C4-2B (cell line): ENCODE data around the gene HEATR5A.
"Not testable (repeated sequence)": the region's sequence is repeated elsewhere in the genome, so short reads cannot be mapped to it uniquely, and the experiment has no call there.

ENCODE experiments used
- H3K27ac ChIP-seq: fragments of 450-650 bp; 2 replicates; pipeline ENCODE4 v1.5.1; 2017
- ZFX ChIP-seq: fragments of 450-650 bp; IDR thresholded peaks from 2 replicates; pipeline ENCODE4 v1.6.1; 2017
- TF ChIP-seq, protein P1 (sequence below): fragments of 450-650 bp; conservative IDR thresholded peaks from 2 replicates; pipeline ENCODE4 v1.5.1; 2017; ENCODE audit warnings: mild to moderate bottlenecking

Gene HEATR5A

GRCh38 chr14:31320216-31320615 lies 100.1 kb downstream of the HEATR5A start:
- no peak overlapping the region for H3K27ac ChIP-seq
- TF ChIP-seq ZFX: no peak
- TF ChIP-seq, protein P1, sequence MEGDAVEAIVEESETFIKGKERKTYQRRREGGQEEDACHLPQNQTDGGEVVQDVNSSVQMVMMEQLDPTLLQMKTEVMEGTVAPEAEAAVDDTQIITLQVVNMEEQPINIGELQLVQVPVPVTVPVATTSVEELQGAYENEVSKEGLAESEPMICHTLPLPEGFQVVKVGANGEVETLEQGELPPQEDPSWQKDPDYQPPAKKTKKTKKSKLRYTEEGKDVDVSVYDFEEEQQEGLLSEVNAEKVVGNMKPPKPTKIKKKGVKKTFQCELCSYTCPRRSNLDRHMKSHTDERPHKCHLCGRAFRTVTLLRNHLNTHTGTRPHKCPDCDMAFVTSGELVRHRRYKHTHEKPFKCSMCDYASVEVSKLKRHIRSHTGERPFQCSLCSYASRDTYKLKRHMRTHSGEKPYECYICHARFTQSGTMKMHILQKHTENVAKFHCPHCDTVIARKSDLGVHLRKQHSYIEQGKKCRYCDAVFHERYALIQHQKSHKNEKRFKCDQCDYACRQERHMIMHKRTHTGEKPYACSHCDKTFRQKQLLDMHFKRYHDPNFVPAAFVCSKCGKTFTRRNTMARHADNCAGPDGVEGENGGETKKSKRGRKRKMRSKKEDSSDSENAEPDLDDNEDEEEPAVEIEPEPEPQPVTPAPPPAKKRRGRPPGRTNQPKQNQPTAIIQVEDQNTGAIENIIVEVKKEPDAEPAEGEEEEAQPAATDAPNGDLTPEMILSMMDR: no peak

DNA sequence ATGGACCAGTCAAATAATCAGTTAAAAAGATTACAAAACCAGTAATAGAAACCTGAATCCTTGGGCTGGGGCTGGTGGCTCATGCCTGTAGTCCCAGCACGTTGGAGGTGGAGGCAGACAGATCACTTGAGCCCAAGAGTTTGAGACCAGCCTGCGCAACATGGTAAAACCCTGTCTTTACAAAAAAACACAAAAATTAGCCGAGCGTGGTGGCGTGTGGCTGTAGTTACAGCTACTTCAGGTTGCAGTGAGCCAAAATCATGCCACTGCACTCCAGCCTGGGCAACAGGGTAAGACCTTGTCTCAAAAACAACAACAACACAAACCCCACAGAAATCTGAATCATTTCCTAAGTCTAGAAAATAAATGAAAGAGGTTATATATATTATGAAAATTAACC lies 100.6 kb downstream of the HEATR5A start:
- H3K27ac ChIP-seq: no peak overlapping the region
- TF ChIP-seq, protein P1: no peak
- TF ChIP-seq ZFX: no peak

DNA sequence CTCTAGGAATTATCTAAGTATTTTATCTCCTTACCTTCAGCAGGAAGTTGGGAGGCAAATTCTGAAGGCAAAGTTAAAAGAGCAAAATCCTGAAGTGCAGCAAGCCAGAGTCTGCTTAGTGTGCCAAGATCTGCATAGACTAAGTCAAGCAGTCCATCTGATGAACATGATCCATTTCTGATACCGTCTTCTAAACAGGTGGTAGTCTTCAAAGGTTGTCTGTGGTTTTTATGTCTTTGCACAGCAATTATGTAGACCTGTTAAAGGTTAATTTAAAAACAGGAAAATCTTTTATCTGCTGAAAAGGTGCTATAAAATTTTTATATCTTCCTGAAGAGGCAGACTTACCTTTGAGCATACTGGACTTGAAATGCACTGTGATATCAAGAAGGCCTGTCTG lies 107.4 kb downstream of the HEATR5A start:
- no peak overlapping the region for H3K27ac ChIP-seq
- TF ChIP-seq, protein P1: no peak
- no peak for TF ChIP-seq ZFX

DNA sequence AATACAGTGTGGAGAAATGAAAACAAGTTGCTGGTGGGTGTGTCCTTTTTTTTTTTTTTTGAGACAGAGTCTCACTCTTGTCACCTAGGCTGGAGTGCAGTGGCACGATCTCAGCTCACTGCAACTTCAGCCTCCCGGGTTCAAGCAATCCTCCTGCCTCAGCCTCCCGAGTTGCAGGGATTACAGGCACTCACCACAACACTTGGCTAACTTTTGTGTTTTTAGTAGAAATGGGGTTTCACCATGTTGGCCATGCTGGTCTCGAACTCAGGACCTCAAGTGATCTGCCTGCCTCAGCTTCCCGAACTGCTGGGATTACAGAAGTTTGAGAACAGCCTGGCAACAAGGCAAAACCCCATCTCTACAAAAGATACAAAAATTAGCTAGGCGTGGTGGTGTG lies 108.0 kb downstream of the HEATR5A start:
- H3K27ac ChIP-seq: not testable (repeated sequence)

- no peak overlapping the region for H3K27ac ChIP-seq
These were observed 112.7 kb downstream of the HEATR5A start for GRCh38 chr14:31307618-31308017.

DNA sequence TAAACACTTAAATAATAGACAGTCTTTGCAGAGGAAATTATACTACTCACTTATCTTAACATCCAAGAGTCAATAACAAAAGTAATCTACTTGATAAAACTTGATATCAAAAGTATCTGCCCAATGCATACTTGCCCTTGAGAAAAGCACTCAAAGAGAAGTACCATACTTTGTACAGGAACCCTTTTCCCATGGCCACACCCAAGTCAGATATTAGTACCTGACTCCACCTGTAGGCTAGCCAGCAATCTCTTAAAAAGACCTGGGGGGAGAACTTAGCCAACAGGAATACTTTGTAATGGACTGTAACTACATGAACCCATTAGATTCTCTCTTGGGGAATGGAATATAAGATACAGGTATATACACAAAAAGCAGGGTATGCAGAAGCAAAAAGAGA lies 113.2 kb downstream of the HEATR5A start:
- H3K27ac ChIP-seq: no peak overlapping the region
- TF ChIP-seq ZFX: no peak
- TF ChIP-seq, protein P1: no peak

More at GRCh38 chr14:31307618-31308017, 112.7 kb downstream of the HEATR5A start:
- TF ChIP-seq, protein P1: no peak
- TF ChIP-seq ZFX: no peak

DNA sequence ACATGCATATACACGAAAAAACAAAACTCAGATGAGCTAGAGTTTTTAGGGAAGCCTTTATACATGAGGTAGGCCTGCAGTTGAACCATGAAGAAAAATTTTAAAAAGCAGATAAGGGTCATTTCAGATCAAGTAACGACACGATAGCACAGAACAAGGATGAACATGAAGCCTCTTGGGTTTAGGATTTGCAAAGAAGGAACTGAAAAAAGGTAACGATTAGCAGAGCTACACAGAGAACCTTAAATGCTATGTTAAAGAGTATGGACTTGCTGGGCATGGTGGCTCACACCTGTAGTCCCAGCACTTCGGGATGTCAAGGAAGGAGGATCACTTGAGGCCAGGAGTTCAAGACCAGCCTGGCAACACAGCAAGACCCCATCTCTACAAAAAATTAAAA lies 116.7 kb downstream of the HEATR5A start:
- H3K27ac ChIP-seq: no peak overlapping the region
- TF ChIP-seq, protein P1: no peak
- no peak for TF ChIP-seq ZFX

GRCh38 chr14:31300883-31301282 lies 119.5 kb downstream of the HEATR5A start:
- TF ChIP-seq, protein P1: no peak
- TF ChIP-seq ZFX: no peak
- no peak overlapping the region for H3K27ac ChIP-seq
